ENCODE measurements around the gene GUCA2B.

Gene GUCA2B

DNA sequence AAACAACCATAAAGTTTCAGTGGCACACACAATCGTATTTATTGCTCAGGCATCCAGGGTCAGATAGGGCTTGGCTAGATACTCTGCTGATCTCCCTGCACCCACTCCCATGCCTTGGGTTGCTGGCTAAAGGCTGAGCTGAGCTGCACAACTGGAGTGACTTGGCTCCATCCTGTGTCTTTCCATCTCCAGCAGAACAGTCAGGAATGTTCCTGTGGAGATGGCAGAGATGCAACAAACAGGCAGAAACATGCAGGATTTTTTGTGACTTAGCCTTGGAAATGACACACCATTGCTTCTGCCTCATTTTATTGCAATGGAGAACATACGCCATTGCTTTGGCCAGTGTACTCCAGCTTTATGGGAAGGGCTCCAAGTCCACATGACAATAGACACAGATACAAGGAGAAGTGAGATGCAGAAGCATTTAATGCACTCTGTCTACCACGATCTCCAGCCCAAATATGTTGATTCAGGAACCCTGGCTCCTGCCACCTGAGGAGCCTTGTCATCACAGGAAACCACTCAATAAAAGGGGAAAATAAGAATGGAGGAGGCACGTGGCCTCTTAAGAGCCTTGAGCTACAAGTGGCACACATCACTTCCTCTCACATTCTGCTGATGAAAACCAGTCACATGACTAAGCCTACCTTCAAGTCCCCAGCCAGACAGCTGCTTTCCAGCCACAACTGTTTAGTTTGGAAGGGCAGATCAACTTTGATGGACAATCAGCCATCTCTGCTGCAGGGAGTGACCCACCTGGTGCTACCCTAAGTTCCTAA, 10.1 kb upstream of the GUCA2B start:
- no peak for DNase-seq (ENCODE audit: low read depth in 1 of 2, low spot score in 1 of 2)

DNA sequence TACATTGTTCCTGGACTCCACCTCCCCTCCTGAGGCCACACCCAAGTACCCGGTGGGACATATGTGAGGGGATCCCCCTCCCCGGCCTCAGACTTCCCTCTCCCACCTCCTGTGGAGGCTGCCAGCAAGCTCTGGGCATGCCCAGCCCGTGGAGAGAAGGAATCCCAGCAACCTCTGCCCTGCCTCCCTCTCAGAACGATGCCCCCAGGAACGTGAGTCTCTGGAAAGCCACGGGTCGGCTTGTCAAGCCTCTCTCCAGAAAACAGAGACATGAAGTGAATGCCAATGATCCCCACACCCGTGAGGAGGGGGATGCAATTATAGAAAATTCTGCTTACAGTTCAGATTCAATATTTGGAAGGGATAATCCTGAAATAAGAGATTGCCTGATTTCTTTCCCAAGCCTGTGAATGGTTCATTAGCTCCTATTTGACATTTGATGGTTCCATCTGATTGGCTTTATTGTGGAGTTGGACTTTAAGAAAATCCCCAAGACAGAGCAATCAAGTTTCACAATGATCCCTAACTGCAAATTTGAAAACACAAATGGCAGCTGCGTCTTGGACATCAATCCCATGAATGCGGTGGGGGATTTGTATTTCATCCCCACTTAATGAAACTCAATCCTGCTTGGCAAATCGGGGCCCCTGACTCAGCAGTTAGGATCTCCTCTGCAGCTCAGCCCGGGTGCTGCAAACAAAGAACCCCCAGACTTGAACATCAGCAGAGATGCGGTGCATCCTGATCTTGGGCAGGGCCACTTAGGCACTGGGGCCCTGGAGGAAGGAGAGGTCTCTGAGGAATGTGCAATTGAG, 9.1 kb upstream of the GUCA2B start:
- DNase-seq (ENCODE audit: low read depth in 1 of 2, low spot score in 1 of 2): no peak

DNA sequence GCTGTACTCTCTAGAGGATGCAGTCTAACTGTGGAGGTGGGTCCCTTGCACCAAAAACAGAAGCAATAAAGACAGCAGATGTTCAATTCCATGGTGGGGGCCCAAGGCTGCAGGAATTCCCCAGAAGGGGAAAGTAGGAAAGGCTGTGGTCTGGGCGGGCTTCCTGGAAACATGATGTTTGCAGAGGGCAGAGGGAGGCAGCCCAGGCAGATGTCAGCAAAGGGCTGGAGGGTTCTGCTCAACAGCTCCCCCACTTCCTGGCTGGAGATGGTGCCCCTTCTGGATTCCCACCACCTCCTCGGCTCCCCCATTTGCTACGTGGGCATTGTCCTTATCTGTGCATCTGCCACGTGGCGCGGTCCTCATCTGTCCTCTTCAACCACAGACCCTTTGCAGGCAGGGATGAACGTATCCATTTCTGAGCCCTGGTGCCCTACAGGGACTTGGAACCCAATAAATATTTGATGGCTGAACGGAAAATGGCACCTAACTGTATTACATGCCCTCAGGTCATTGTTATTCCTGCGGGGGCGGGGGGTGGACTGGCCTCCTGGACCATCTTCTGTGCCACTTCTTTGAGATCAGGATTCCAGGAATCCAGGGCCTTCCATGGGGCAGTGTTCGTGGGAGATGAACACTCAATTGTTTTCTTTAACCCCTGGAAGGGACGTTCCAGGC, 8.4 kb upstream of the GUCA2B start:
- no peak for DNase-seq (ENCODE audit: low read depth in 1 of 2, low spot score in 1 of 2)

DNA sequence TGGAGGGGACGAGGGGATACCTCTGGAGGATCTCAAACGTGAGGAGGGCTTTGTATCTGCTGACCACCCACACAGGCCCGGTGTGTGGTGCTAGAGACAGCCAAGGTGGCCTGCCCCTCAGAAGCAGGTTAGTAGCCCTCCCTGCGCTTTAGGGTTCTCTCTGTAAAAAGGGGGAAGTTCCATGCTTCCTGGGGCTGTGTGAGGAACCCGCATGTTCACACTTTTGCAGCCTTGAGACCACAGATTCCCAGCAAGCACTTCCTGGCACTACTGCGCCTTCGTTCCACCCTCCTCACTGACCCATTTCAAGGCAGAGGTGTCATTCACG, 7.9 kb upstream of the GUCA2B start:
- no peak for DNase-seq (ENCODE audit: low read depth in 1 of 2, low spot score in 1 of 2)

DNA sequence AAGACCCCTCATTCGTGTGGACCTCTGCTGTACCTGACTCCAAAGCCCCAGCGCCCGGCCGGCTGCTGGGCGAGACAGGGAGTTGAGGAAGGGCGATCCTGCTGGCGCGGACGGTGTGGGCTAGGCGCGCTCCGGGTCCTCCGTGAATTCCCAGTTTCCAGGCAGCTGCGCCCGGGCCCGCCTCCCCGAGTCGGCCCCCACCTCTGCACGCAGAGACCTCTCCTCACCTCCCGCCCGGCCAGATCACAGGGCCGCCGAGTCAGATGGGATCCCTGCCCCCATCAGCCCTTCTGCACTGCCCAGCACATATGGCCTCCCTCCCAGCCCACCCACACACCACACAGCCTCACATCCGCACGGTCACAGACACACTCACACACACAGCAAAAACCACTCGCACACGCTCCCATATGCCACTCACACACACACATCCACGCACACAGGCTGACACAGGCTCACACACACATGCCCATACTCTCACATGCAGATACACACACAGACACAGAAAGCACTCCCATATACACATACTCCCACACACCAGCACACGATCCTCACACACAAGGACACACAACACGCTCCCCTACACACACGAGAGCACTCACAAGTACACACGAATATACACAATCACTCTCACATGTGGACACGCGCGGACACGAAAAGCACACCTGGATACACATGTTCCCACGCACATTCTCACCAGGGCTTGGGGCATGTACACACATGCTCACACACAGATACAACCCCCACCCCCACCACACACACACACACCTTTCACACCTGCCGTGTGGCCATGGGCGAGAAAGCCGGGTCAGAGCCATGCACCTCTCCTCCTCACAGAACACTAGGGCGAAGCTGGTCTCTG, 7.2 kb upstream of the GUCA2B start:
- no peak for DNase-seq (ENCODE audit: low read depth in 1 of 2, low spot score in 1 of 2)

DNA sequence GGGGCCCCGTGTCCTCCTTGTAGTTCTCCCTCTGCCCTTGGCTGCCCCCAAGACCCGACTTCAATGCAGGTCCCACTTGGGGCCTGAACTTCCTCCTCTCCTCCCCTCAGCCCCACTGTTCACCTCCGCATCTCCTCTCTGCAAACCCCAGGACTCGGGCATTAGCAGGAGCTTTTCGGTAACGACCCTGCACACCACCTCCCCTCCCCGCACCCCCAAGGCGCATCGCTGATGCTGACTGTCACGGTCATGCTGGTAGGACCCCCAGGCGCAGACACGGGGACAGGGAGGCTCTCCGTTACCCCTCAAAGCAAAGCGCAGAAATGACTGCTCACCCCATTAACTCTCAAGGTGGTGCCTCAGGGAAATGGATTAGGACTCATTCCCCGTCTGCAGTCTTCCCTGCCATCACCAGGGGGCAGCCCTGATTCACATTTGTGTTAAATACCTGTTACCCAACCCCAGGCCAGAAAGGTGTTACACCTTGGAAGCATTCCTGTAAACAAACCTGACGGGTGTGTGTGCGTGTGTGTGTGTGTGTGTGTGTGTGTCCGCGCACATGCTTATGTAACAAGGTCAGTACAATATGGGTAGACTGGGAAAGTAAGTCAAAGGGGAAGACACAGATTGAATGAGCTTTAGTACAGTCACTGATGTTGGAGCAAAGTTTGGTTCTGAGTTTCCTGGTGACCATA, 6.4 kb upstream of the GUCA2B start:
- peak; percentile 38 to 64 for DNase-seq (ENCODE audit: low read depth in 1 of 2, low spot score in 1 of 2)

DNA sequence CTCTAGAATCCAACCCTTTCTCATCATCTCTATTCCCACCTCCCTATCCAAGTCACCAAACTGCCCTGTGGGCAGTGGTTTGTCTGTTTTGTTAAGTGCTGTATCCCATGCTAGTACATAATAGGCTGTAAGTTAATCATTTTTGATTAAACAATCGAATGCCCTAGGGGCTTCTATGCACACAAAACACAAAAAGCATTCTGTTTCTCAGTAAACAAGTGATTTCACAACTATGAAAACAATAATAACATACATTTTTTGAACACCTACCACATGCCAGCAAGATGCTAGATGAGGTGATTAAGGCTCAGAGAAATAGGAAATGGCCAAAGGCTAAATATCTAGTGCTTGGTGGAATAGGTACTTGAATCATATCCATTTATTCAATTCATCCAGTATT, 5.0 kb upstream of the GUCA2B start:
- no peak for DNase-seq (ENCODE audit: low read depth in 1 of 2, low spot score in 1 of 2)

DNA sequence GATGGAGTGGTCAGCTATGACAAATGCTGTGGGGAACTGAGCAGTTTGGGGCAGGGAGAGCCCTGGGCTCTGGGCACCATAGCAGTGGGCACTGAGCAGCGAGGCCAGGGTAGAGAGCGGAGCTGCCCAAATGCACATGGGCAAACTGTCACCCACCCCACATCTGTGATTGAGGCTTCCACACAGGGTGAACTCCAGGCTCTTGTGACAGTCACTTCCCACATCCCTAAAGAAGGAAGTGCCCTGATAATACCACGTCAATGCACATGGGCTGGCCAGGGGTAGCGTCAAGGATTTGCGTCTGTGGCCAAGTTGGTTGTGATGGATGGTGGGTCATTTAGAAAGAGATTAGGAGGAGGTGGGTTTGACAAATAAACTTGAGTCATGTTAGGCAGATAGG, 2.6 kb upstream of the GUCA2B start:
- DNase-seq (ENCODE audit: low read depth in 1 of 2, low spot score in 1 of 2): no peak

DNA sequence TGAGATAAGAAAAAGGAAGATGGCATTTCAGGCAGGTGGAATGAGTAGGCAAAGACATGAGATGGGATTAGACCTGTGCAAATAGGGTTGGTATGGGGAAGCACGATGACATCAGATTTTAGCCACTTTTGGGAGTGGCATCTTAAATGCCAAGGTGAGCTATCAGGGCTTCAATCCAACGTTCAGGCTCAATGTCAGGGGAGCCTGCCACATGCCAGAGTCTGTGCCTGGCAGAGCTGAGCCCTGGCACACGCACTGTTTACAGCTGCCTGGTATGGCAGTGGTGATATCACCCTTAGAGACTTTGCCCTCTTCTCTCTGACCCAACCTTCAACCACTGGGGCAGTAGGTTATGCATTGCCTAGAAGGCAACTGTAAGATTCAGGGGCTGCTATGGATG, 1.1 kb upstream of the GUCA2B start:
- DNase-seq (ENCODE audit: low read depth in 1 of 2, low spot score in 1 of 2): no peak

DNA sequence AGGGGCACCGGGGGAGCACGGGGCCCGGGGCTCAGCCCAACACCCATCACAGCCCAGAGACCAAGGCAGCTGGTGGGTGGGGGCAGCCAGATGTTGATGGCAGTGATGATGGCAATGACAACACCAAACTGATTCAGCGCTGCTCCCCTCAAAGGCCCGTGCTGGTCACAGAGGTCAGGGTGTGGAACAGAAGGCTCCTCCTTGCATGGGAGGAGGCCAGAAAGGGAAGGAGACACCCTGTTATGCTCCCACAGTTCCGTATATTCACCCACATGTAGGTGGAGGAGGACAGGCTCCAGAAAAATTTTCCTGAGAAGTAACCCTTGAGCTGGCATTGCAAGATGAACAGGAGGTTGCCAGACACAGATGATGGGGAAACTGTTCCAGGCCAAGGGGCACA, 414 bp downstream of the GUCA2B start:
- DNase-seq (ENCODE audit: low read depth in 1 of 2, low spot score in 1 of 2): no peak

DNA sequence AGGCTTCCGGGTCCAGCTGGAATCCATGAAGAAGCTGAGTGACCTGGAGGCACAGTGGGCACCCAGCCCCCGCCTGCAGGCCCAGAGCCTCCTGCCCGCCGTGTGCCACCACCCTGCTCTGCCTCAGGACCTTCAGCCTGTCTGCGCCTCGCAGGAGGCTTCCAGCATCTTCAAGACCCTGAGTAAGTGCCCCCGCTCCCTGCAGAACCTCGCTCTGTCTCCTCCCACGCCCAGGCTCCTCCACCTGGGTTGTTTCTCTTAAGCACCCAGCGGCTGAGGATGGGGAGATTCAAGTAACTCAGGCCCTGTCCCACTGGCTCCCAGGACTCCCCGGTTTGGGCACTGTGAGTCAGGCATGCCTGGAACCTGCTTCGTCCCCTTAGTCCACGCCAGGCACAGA, 1.5 kb downstream of the GUCA2B start:
- no peak for DNase-seq (ENCODE audit: low read depth in 1 of 2, low spot score in 1 of 2)

DNA sequence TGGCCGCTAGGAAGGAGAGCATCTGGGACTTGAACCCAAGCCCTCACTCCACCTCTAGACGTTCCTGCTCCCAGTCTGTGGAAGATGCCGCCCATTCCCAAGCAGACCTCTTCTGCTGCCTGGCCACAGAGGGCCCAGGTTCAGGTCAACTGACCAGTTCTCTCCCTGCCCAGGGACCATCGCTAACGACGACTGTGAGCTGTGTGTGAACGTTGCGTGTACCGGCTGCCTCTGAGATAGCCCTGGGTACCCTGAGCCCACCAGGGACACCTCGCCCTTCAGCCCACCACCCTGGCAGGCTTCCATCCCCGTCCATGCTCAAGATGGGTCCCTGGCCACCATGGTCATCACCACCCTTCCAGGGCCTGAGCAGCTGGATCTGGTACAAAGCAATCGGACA, 2.2 kb downstream of the GUCA2B start:
- DNase-seq (ENCODE audit: low read depth in 1 of 2, low spot score in 1 of 2): no peak

DNA sequence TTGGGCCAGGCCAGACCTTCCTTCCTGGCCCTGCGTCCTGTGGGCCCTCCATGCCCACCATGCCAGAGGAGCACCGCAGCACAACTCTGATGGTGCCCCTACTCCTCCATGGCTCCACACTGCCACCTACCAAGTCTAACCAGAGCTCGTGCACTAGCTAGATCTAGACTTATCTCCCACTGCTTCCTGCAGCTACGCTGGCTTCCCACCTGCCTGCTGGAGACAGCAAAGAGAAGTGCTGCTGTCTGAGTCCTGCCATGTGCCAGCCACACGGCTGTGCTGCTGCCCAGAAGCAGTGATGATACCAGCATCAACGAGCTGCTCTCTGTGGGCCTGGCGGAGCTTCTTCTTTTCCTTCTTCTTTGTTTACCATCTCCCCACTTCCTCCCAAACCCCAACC, 4.5 kb downstream of the GUCA2B start:
- no peak for DNase-seq (ENCODE audit: low read depth in 1 of 2, low spot score in 1 of 2)

DNA sequence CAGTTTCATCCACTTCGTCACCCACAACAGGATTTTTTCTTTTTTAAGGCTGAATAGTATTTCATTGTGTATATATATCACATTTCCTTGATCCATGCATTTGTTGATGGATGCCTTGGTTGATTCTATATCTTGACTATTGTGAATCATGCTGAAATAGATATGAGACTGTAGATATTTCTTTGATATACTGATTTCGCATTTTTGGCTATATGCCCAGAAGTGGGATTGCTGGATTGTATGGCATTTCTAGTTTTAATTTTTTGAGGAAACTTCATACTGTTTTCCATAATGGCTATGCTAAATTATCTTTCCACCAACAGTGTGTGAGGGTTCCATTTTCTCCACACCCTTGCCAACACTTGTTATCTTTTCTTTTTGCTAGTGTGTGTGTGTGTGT, 5.0 kb downstream of the GUCA2B start:
- DNase-seq (ENCODE audit: low read depth in 1 of 2, low spot score in 1 of 2): no peak

DNA sequence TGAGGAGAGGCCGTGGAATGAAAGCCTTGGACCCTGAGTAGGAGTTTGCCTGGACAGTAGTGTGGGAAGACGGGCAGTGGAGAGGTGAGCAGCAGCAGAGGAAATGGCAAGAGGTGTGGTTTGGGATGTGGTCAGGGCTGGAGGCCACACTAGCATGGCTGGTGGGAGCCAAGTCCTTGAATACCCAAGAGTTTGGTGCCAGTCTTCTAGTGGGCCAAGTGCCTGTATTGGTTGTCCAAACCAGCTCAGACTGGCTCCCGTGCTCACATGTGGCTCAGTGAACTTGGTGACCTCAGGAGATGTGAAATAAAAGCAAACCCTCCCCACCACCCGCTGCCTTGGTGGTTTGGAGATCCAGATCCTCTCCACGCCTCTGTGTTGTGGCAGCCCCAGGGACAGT, 9.0 kb downstream of the GUCA2B start:
- no peak for DNase-seq (ENCODE audit: low read depth in 1 of 2, low spot score in 1 of 2)

DNA sequence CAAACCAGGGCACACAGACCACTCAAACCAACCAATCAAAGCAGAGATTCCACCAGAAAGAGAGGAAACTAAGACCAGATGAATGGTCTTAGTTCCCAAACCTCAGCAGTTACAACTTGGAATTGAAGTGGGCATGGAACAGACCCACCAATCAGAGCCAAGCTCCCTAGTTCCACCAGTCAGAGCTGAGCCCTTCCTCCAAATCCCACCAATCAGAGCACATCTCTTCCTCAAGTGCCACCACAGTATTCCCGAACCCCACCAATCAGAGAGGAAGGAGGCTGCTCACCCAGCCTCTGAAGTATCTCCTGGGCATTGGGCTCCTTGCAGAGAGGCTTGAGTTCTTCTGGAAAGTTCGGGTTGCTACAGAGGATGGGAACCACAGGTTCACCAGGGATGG, 9.9 kb downstream of the GUCA2B start:
- DNase-seq (ENCODE audit: low read depth in 1 of 2, low spot score in 1 of 2): no peak

DNA sequence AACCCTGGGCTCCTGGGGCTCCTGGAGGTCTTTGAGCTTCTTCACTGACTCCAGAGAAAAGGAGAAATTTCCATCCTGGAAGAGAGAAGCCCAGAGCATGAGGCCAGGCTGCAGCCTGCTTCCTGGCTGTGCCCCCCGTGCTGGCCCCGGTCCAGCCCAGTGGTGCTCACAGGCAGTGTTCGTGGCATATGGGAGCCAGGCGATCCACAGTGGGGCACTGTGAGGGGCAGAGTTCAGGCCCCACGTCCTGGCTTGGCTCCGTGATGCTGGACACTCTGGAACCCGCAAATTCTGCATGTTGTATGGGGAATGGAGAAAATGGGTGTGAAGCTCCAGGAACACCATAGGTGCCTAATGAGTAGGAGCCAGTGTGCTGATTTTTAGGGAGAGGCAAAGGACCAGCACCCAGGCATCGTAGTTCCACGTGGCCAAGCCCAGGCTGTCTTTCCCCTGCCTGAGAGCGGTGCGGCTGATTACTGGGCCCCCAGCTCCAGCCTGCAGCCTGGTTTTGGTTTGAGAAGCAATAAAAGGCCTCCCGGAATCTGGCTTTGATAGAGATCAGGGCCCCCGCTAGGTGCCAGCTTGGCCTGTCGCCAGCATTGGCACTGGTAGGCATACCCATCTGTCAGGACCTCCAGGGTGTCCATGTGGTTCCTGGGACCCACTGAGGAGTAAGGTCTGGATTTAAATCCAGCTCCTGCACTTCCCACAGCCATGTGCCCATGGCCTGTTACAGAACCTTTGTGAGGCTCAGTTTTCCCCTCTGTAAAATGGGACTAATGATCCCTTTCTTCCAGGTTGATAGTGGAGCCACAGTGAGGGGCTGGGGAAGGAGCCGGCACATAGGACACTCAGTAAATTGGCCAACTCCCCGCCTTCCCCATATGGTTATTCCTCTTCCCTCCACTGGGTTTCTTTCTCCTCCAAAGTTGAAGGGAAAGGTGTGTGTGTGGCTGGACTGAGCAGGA, 10.6 kb downstream of the GUCA2B start:
- no peak for DNase-seq (ENCODE audit: low read depth in 1 of 2, low spot score in 1 of 2)

DNA sequence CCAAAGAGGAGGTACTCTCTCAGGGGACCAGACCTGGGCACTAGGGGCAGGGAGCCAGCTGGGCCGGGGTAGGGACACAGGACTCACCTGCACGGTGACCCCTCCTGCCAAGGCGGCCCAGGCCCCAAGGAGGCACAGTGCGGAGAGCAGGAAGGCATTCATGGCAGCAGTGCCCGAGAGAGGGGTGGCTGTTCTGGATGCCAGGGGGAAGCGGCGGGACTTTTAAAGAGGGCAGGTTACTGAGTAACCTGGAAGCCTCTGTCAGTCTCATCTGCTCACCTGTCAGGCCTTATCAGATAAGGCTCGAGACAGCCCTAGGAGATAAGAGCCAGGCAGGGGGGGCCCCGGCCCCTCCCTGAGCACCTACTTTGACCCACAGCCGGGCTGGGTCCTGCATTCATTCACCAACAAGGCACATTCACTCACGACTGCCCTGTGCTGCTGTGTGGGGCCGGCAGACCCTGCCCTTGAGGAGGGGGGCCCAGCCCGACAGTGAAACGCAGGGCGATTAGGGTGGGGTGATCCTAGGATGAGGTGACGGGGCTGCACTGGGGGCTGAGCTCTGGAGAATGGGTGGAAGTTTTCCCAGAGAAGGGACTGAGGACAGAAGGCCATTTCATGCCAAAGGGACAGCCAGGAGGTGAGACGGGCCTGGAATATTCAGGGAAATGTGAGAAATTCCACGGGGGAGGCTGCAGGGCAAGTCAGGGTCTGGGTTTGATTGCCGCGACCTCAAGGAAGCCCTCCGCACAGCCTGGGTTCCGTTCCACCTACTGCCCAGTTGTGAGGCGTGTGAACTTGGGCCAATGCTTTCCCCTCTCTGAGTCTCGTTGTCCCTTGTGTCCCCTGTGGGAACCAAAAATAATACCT, 11.6 kb downstream of the GUCA2B start, which contains the start of gene GUCA2A:
Gene GUCA2A (minus strand): TSS at position 195 of the 870 bp plus-strand sequence. CDS start 33 bp downstream, at position 162.
- no peak for DNase-seq (ENCODE audit: low read depth in 1 of 2, low spot score in 1 of 2)
